HG03103 (cell line): ENCODE data around the gene IFNL2.
"Not testable (repeated sequence)": the region's sequence is repeated elsewhere in the genome, so short reads cannot be mapped to it uniquely, and the experiment has no call there.

ENCODE experiments used
- ATAC-seq: cut with Tn5 transposase; IDR thresholded peaks from one replicate; pipeline ENCODE4 v1.9.1; 2021; ENCODE audit warnings: low read depth; ENCODE audit not compliant: unreplicated experiment

The IFNL2 gene

DNA sequence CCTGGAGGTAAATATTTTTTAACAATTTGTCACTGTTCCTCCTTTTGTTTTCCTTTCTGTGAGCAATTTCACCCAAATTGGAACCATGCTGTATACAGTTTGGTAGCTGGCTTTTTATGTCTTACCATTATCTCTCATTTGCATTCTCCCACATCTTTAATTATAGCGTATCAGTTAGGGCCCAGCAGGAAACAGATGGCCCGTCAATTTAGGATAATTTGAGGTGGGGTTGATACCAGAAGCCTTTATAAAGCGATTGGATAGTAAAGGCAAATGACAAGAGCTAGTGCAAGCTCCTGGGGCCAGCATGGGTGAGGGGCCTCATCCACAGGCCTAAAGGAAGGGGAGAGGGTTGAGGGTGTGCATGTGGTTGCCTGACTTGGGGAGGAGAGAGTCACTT is 15.7 kb upstream of the IFNL2 start:
- ATAC-seq = no peak

- ATAC-seq = no peak
Observed at GRCh38 chr19:39253374-39254149, 14.6 kb upstream of the IFNL2 start.

DNA sequence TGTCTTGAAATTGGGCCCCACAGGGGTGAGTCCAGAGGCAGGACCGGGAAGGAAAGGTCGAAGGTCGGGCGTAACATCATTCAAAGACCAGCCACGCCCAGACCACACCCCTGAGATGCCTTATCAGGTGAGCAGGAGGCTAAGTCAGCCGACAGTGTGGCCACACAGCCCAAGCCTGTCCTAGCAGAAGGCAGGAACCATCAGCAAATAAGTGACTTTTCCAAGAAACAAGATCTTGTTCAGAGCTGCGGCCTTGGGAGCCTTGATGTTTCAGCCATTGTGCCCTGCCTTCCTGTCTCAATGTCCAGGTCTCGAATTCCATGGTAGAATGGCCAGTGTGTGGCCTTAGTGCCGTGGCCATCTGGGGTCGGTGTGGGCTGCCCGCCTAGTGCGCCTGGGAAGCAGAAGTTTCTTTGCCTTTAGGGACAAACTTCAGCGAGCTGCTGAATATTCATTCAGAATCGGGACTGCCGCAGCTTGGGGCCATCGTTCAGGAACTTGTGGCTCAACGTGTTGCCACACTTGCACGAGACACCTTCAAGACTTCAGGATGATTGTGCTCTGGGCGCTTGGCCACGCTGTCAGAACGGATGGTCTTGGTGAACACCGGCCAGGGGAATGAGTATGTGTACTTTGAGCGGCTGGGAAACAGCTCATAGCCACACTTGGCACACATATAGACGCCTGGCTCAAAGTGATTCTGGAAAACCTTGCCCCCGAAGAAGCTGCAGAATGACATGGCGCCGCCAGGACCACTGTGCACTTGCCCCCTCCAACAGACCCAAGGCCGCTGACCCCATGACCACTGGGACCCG is 13.5 kb upstream of the IFNL2 start:
- no peak for ATAC-seq

DNA sequence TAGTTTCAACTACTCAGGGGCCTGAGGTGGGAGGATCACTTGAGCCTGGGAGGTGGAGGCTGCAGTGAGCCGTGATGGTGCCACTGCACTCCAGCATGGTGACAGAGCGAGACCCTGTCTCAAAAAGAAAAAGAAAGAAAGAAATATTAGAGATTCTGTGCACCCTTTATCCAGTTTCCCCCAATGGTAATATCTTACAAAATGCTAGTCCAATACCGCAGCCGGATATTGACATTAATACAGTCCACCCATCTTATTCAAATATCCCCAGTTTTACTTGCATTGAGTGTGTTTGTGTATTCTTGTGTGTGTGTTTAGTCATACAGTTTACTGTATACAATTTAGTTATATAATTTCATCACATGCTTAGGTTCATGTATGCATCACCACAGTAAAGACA is 11.0 kb upstream of the IFNL2 start:
- no peak for ATAC-seq

GRCh38 chr19:39261704-39262103 is 6.5 kb upstream of the IFNL2 start:
- no peak for ATAC-seq

DNA sequence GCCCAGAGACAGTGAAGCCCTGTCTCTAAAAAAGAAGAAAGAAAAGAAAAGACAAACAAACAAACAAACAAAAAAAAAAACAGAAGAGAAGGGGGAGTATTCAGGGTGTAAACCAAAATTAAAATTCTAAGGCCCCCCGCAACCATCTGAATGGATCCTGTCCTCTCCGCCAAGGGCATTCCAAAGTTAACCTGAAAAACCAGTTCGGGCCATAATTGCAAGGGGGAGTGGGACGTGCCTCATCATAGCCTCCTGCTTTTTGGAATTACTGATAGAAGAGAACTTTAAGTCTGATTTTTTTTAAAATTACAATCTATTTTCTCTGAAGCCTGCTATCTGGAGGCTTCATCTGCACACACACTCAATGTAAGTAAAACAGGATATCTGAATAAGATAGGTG is 5.7 kb upstream of the IFNL2 start:
- no peak for ATAC-seq

GRCh38 chr19:39263912-39264305 is 4.3 kb upstream of the IFNL2 start:
- ATAC-seq = no peak

GRCh38 chr19:39264306-39265290 is 3.6 kb upstream of the IFNL2 start:
- no peak for ATAC-seq

DNA sequence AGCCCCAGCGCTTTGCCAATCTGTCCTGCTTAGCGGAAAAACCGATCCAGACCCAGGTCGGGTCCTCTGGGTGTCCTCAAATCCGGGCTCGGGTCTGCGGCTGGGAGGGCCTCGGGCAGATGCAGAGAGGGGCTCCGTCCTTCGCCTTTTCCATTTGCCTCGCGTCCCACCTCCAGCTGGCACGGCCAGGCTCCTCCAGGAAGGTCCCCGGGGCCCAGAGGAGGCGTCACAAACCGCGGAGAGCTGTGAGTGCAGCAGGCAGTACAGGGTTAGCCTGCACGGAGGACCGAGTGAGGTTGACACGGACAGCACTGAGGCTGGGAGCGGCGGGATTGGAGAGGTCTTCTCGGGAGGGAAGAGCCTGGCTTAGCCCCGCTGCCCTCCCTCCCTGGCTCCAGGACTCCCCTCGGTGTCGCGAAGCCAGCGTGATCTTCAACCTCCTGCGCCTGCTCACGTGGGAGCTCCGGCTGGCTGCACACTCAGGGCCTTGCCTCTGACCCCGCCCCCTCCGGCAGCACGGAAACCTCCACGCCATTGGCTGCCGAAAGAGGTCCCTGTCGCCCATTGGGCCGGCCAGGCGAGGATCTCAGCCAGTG is 2.8 kb upstream of the IFNL2 start:
- no peak for ATAC-seq

DNA sequence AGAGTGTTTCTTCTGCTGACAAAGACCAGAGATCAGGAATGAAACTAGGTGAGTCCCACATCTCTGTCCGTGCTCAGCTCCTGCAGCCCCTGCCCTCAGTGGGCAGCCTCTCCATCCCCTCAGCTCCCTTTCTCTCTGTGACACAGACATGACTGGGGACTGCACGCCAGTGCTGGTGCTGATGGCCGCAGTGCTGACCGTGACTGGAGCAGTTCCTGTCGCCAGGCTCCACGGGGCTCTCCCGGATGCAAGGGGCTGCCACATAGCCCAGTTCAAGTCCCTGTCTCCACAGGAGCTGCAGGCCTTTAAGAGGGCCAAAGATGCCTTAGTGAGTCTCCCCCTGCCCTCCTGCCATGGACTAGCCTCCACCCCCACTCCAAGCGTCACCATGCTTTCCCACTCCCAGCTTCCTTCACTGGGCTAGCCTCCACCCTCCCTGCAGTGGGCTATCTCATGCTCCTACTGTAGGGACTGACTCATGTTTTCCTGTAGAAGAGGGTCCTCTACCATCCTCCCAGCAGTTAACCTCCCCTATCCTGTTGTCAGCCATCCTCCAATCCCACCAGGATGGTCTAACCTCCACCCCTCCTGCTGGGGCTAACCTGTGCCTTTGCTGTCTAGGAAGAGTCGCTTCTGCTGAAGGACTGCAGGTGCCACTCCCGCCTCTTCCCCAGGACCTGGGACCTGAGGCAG is 481 bp downstream of the IFNL2 start:
- not testable (repeated sequence) for ATAC-seq

- ATAC-seq = not testable (repeated sequence)
Observed at GRCh38 chr19:39269369-39269768, 1.2 kb downstream of the IFNL2 start.

DNA sequence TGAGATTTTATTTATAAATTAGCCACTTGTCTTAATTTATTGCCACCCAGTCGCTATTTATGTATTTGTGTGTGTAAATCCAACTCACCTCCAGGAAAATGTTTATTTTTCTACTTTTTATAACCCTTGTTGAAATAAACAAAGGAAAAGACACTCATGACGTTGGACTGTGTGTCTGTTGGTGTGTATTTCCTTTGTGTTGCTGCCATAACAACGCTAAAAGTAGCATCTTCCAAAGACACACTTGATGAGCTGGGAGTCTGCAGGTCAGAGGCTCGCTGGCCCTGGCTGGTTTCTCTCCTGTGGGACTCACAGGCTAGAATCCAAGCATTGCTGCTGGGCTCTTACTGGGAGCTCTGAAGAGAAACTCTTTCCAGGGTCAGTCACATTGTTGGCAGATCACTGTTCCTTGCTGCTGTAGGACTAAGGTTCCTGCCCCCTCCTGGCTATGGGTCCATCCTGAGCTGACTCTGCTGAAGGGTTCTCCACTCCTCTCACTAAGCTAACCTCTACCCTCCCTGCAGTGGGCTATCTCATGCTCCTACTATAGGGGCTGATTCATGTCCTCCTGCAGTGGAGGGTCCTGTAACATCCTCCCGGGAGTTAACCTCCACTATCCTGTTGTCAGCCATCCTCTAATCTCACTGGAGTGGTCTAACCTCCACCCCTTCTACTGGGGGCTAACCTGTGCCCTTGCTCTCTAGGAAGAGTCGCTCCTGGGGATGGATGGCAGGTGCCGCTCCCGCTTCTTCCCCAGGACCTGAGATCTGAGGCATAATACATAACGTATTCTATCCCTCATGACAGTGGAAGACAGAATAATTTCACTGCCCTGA is 2.1 kb downstream of the IFNL2 start:
- no peak for ATAC-seq

DNA sequence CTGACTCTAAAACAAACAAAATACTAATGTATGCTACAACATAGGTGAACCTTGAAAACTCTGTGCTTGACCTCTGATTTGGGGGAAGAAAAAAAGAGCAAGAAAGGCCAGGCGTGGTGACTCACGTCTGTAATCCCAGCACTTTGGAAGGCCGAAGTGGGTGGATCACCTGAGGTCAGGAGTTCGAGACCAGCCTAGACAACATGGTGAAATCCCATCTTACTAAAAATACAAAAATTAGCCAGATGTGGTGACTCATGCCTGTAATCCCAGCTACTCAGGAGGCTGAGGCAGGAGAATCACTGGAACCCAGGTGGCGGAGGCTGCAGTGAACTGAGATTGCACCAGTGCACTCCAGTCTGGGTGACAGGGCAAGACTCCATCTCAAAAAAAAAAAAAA is 5.7 kb downstream of the IFNL2 start:
- ATAC-seq = not testable (repeated sequence)

- ATAC-seq = no peak
Observed at GRCh38 chr19:39275578-39275977, 7.4 kb downstream of the IFNL2 start.

- ATAC-seq = no peak
Observed at GRCh38 chr19:39276740-39277139, 8.5 kb downstream of the IFNL2 start.

DNA sequence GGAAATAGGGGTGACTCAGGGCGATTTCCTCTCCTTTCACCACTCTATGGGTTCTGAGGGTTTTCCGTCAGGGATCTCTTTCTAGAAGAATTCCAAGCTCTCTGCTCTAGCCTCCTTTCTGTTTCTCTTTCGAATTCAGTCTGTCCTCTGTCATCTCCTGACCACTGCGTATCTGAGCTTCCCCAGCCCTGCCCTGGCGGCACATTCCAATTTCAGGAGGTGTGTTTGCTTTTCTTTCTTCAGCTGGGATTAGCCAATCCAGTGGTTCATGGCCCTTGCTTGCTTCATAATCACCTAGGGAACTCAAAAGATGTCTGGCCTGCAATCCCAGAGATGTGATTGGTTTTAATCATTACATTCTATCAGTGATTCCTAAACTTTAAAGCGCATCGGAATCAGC is 9.4 kb downstream of the IFNL2 start:
- ATAC-seq = no peak

DNA sequence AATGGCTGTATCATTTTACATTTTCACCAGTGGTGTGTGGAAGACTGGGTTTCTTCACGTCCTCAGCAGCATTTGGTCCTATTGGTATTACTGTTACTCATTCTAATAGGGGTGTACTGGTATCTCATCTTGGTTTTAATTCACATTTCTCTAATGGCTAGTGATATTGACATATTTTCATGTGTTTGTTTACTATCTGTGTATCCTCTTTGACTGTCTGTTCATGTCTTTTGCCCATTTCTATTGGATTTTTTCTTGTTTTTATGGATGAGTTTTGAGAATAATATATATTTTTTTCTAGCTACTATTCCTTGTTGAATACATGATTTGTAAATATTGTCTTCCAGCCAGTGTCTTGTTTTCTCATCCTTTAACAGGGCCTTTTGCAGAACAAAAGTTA is 13.8 kb downstream of the IFNL2 start:
- no peak for ATAC-seq

DNA sequence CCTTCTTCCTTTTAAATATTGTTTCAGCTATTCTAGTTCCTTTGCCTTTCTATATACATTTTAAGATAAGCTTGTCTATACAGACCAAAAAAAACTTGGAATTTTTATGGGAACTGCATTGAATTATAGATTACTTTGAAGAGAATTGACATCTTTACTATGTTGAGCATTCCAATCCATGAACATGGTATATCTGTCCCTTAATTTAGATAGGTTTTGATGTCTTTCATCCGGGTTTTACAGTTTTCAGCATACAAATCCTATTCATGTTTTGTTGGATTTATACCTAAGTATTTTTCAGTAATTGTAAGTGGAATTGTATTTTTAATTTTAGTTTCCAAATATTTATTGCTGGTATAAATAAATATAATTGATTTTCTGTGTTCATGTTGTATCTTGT is 15.8 kb downstream of the IFNL2 start:
- no peak for ATAC-seq

DNA sequence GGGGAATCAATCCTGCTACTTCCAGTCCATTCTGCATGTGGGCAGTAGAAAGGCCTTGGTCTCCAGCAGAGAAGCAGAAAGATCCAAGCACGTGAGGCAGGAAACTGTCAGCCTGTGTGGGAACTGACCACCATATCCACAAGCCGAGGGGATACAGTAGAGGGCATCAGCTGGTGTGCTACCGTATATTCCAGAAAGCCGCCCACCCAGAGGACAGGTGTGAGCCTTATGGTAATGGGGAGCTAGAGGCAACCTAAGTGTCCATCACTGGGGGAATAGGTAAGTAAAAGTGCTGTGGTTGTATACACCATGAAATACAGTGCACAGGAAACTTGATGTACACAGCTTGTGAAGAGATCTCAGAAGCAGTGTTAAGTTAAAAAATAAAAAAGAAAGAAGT is 25.2 kb downstream of the IFNL2 start:
- ATAC-seq = no peak
